ENCODE results near the gene GSN. TPM values are rescaled to one million over a fixed set of nuclear protein-coding genes. Genes with fewer than 3 reads are reported as not detected.

Gene GSN
- total and polyA plus RNA-seq, 4 experiments from 2014 or later = 1.9 to 8.7 (median 6.0) TPM

DNA sequence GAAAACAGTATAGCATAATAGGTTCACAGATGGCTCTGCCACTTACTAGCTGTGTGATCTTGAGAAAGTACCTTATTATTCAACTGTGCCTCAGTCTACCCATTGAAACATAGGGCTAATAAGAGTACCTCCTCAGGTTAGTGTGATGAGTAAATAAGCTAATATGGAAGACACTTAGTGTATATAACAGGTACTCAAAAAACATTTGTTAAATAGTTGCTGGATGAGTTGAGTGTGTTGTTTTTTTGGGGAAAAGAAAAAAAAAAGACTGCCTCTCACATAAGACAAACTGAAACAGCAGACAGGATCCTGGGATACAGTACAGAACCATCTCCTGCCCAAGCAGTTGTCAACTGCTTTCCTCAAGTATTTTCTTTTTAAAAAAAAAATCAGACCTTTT lies 96.9 kb downstream of the GSN start:
- peak overlapping the region; percentile 12 for H3K27ac ChIP-seq (ENCODE audit: low read depth, low read length)

DNA sequence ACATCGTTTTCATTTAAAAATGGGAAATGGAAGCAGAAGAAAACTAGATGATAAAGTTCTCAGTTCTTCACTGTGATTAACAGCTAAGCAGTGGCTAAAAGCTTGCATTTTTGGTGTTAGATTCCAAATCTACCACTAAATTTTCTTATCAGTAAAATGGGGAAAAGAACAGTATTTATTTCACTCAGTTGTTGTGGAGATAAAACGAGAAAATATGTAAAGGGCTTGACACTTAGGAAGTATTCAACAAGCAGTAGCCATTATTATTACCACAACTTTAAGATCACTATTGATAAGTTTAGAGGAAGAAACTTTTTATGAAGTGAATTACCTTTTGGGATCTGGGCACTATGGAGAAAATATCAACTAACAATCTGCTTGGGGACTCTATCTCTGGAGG lies 97.6 kb downstream of the GSN start:
- Mint-ChIP-seq H3K27ac (peak overlapping the region; percentile 4 to 77 (median 38)), H3K4me3 (peak overlapping the region in 6 of 8 donors; percentile 18 to 64 (median 40)), H3K27me3 (no peaks in the 10 kb centered on the region), H3K9me3 (peaks cover 0 to 3% (median 0%) of the 10 kb centered on the region in 8 donors), H3K36me3 (peaks cover 9 to 20% of the 10 kb centered on the region in 2 donors), H3K4me1 (peaks cover 49 to 82% (median 63%) of the 10 kb centered on the region in 4 donors)
- intact Hi-C loops (cut with micrococcal nuclease) = no loop called here
- CTCF ChIA-PET (ENCODE audit: partially characterized antibody) = interaction anchor here (2.9 kb wide), 1 partner anchor 46 kb away, joined by 27 read pairs; no protein-coding TSS in a partner anchor
- DNase-seq = no peak
- no peaks in the 10 kb centered on the region for H3K27me3 ChIP-seq (ENCODE audit: insufficient read depth, low read length)
- H3K4me1 ChIP-seq (ENCODE audit: insufficient read depth, low read length) = peaks cover 83% of the 10 kb centered on the region
- H3K27ac ChIP-seq (ENCODE audit: low read depth, low read length) = peak overlapping the region; percentile 10
- no peaks in the 10 kb centered on the region for H3K9me3 ChIP-seq (ENCODE audit: control insufficient read depth in 1 of 2, low read length in 2 of 2)
- no peak overlapping the region for H3K4me3 ChIP-seq (ENCODE audit: low read length in 2 of 2)
- POLR2A ChIA-PET (ENCODE audit: partially characterized antibody) = interaction anchor here (6.7 kb wide), 1 partner anchor 10 kb away, joined by 131 read pairs; no protein-coding TSS in a partner anchor
- H3K36me3 ChIP-seq (ENCODE audit: insufficient read depth, low read length) = no peaks in the 10 kb centered on the region

More for the DNA sequence above, 96.9 kb downstream of the GSN start:
- Histone ChIP-seq H3K36me3 (ENCODE audit: insufficient read depth, low read length) (no peaks in the 10 kb centered on the region), H3K9me3 (ENCODE audit: control insufficient read depth in 1 of 2, low read length in 2 of 2) (no peaks in the 10 kb centered on the region), H3K4me1 (ENCODE audit: insufficient read depth, low read length) (peaks cover 84% of the 10 kb centered on the region), H3K4me3 (ENCODE audit: low read length in 2 of 2) (no peak overlapping the region), H3K27me3 (ENCODE audit: insufficient read depth, low read length) (no peaks in the 10 kb centered on the region)
- DNase-seq = no peak
- Mint-ChIP-seq H3K4me1 (peaks cover 47 to 81% (median 63%) of the 10 kb centered on the region in 4 donors), H3K36me3 (peaks cover 9 to 17% of the 10 kb centered on the region in 2 donors), H3K9me3 (no peaks in the 10 kb centered on the region), H3K27ac (peak overlapping the region in 4 of 7 donors; percentile 4 to 77 (median 40)), H3K4me3 (peak overlapping the region in 4 of 8 donors; percentile 11 to 58 (median 32)), H3K27me3 (no peaks in the 10 kb centered on the region)
- intact Hi-C loops (cut with micrococcal nuclease) = no loop called here
- ChIA-PET CTCF (ENCODE audit: partially characterized antibody) (interaction anchor here (1.5 to 2.9 kb wide), 2 partner anchors 10 to 45 kb away, joined by 6 to 27 read pairs; no protein-coding TSS in a partner anchor), POLR2A (ENCODE audit: partially characterized antibody) (interaction anchor here (6.7 kb wide), 1 partner anchor 9 kb away, joined by 131 read pairs; no protein-coding TSS in a partner anchor)

DNA sequence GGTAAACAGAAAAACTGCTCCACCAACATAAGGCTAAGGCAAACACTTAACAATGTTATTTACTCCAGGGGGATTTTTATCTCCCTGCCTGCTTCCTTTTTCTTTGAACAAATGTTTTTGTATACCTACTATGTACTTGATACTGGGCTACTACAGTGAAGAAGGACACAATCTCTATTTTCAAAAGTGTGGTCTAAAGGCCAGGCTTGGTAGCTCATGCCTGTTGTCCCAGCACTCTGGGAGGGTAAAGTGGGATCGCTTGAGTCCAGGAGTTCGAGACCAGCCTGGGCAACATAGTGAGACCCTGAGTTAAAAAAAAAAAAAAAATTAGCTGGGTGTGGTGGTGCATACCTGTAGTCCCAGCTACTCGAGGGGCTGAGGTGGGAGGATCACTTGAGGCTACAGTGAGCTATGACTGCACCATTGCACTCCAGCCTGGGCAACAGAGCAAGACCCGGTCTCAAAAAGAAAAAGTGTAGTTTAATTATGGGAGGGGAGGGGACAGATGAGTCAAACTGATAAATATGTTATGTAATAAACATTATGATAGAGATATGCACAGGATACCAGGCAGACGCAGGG lies 98.7 kb downstream of the GSN start:
- Histone ChIP-seq H3K27me3 (ENCODE audit: insufficient read depth, low read length) (no peaks in the 10 kb centered on the region), H3K9me3 (ENCODE audit: control insufficient read depth in 1 of 2, low read length in 2 of 2) (no peaks in the 10 kb centered on the region), H3K4me3 (ENCODE audit: low read length in 2 of 2) (no peak overlapping the region), H3K4me1 (ENCODE audit: insufficient read depth, low read length) (peaks cover 75% of the 10 kb centered on the region), H3K36me3 (ENCODE audit: insufficient read depth, low read length) (no peaks in the 10 kb centered on the region), H3K27ac (ENCODE audit: low read depth, low read length) (peak overlapping the region; percentile 79)
- H3K27ac Mint-ChIP-seq = peak overlapping the region; percentile 59 to 86 (median 78)
- H3K36me3 Mint-ChIP-seq = peaks cover 9 to 20% of the 10 kb centered on the region in 2 donors
- no peaks in the 10 kb centered on the region for H3K27me3 Mint-ChIP-seq
- ChIA-PET CTCF (ENCODE audit: partially characterized antibody) (interaction anchor here (1.8 to 2.2 kb wide), 2 partner anchors 13 to 47 kb away, joined by 6 to 10 read pairs; no protein-coding TSS in a partner anchor), POLR2A (ENCODE audit: partially characterized antibody) (interaction anchor here (1.2 to 6.7 kb wide), 2 partner anchors 11 to 18 kb away, joined by 4 to 131 read pairs; no protein-coding TSS in a partner anchor)
- no peak for DNase-seq
- H3K4me3 Mint-ChIP-seq = peak overlapping the region; percentile 51 to 98 (median 94)
- H3K9me3 Mint-ChIP-seq = peaks cover 0 to 4% (median 0%) of the 10 kb centered on the region in 8 donors
- peaks cover 45 to 82% (median 61%) of the 10 kb centered on the region in 4 donors for H3K4me1 Mint-ChIP-seq
- intact Hi-C loops (cut with micrococcal nuclease) = no loop called here

DNA sequence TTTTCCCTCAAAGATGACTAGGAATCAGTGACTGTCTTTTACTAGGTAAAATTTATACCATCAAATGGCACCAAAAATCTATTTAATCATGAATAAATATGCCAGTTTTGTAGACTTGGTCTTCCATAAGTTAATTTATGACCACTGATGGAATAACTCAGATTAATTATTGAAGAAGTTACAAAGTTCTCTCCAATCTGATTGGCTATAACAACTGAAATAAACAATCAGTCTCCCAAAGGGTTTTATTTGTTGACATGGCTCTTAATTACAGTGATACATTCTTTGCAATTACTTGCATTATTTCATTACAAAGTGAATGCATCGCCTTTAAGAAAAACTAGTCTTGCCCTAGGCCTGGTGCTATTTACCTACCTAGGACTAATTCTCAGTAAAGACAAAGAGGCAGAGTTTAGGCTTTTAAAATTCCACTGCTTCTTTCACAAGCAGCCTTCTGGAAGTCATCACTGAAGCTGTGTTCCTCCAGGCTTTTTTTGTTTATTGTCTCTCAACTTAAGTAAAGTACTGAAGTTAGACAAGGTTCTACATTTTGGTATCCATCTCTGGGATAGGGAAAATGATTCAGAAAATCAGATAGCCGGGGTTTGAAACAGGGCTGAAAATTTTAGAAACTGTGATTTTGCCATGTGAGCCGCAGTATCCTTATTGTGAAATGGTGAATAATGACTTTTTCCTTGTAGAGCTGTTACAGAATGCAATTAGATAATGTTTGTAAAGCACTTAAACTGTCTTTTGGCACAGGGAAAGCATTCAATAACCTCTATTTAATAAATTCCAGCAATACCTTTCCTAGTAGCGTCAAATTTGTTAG lies 99.6 kb downstream of the GSN start:
- CTCF ChIA-PET (ENCODE audit: partially characterized antibody) = interaction anchor here (1.8 to 2.2 kb wide), 2 partner anchors 13 to 47 kb away, joined by 6 to 10 read pairs; no protein-coding TSS in a partner anchor
- H3K9me3 Mint-ChIP-seq = peaks cover 0 to 4% (median 0%) of the 10 kb centered on the region in 8 donors
- DNase-seq = no peak
- Histone ChIP-seq H3K36me3 (ENCODE audit: insufficient read depth, low read length) (no peaks in the 10 kb centered on the region), H3K9me3 (ENCODE audit: control insufficient read depth in 1 of 2, low read length in 2 of 2) (no peaks in the 10 kb centered on the region), H3K27ac (ENCODE audit: low read depth, low read length) (peak overlapping the region; percentile 79), H3K4me1 (ENCODE audit: insufficient read depth, low read length) (peaks cover 69% of the 10 kb centered on the region), H3K27me3 (ENCODE audit: insufficient read depth, low read length) (no peaks in the 10 kb centered on the region), H3K4me3 (ENCODE audit: low read length in 2 of 2) (peak overlapping the region in 1 of 2 donors; percentile 22)
- peaks cover 46 to 84% (median 60%) of the 10 kb centered on the region in 4 donors for H3K4me1 Mint-ChIP-seq
- peak overlapping the region; percentile 71 to 99 (median 91) for H3K27ac Mint-ChIP-seq
- H3K36me3 Mint-ChIP-seq = peaks cover 9 to 20% of the 10 kb centered on the region in 2 donors
- intact Hi-C loops (cut with micrococcal nuclease) = loop anchor here (1.0 kb wide), 1 partner anchor 8 kb away; no protein-coding TSS in a partner anchor
- H3K27me3 Mint-ChIP-seq = no peaks in the 10 kb centered on the region
- peak overlapping the region; percentile 89 to 98 (median 96) for H3K4me3 Mint-ChIP-seq
- POLR2A ChIA-PET (ENCODE audit: partially characterized antibody) = interaction anchor here (1.2 to 6.7 kb wide), 4 partner anchors 12 to 28 kb away, joined by 3 to 131 read pairs (median 9); no protein-coding TSS in a partner anchor

DNA sequence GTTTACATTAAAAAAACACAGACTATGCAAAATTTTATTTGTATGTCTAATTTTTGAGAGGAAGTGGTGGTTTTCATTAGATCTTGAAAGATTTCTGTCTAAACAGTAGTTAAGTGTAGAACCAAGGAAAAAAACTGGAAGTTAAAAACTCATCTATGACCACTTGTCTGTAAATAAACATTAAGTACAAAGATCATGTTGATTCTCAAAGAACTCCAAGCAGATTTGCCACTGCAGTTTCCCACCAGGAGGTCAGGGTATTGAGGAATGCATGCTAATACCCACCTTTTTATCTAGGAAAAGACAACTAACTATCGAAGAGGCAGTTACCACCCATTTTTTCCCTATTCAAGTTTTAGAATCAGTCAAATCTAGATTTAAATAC lies 100.2 kb downstream of the GSN start:
- peak overlapping the region; percentile 71 to 99 (median 91) for H3K27ac Mint-ChIP-seq
- no peak for DNase-seq
- ChIA-PET POLR2A (ENCODE audit: partially characterized antibody) (interaction anchor here (0.7 to 6.7 kb wide), 6 partner anchors 12 to 552 kb away, joined by 3 to 131 read pairs (median 4); no protein-coding TSS in a partner anchor), CTCF (ENCODE audit: partially characterized antibody) (interaction anchor here (0.7 to 2.2 kb wide), 3 partner anchors 14 to 48 kb away, joined by 3 to 10 read pairs (median 6); no protein-coding TSS in a partner anchor)
- H3K4me3 ChIP-seq (ENCODE audit: low read length in 2 of 2) = peak overlapping the region; percentile 72 to 80
- H3K27ac ChIP-seq (ENCODE audit: low read depth, low read length) = peak overlapping the region; percentile 79
- intact Hi-C loops (cut with micrococcal nuclease) = loop anchor here (1.0 kb wide), 1 partner anchor 9 kb away; no protein-coding TSS in a partner anchor
- H3K36me3 ChIP-seq (ENCODE audit: insufficient read depth, low read length) = no peaks in the 10 kb centered on the region
- no peaks in the 10 kb centered on the region for H3K27me3 ChIP-seq (ENCODE audit: insufficient read depth, low read length)
- peak overlapping the region; percentile 89 to 98 (median 96) for H3K4me3 Mint-ChIP-seq
- peaks cover 46 to 84% (median 59%) of the 10 kb centered on the region in 4 donors for H3K4me1 Mint-ChIP-seq
- H3K36me3 Mint-ChIP-seq = peaks cover 9 to 20% of the 10 kb centered on the region in 2 donors
- H3K9me3 ChIP-seq (ENCODE audit: control insufficient read depth in 1 of 2, low read length in 2 of 2) = no peaks in the 10 kb centered on the region
- peaks cover 66% of the 10 kb centered on the region for H3K4me1 ChIP-seq (ENCODE audit: insufficient read depth, low read length)
- H3K27me3 Mint-ChIP-seq = no peaks in the 10 kb centered on the region
- H3K9me3 Mint-ChIP-seq = peaks cover 0 to 4% (median 0%) of the 10 kb centered on the region in 8 donors

DNA sequence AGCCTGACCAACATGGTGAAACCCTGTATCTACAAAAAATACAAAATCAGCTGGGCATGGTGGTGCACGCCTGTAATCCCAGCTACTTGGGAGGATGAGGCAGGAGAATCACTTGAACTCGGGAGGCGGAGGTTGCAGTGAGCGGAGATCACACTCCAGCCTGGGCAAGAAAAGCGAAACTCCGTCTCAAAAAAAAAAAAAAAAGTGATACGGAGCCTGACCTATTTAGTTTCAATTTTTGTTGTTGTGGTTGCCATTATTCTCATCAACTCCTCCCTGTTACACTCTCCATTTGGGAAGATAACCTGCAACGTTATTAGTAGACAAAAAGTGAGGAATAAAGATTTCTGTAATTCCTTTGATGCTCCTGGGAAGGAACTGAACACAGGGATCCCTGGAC lies 100.8 kb downstream of the GSN start:
- H3K27ac Mint-ChIP-seq = peak overlapping the region; percentile 78 to 99 (median 96)
- H3K4me1 Mint-ChIP-seq = peaks cover 44 to 84% (median 59%) of the 10 kb centered on the region in 4 donors
- H3K36me3 Mint-ChIP-seq = peaks cover 8 to 20% of the 10 kb centered on the region in 2 donors
- POLR2A ChIA-PET (ENCODE audit: partially characterized antibody) = interaction anchor here (0.5 to 6.7 kb wide), 10 partner anchors 13 to 551 kb away, joined by 3 to 131 read pairs (median 4); no protein-coding TSS in a partner anchor
- Histone ChIP-seq H3K4me3 (ENCODE audit: low read length in 2 of 2) (peak overlapping the region; percentile 72 to 80), H3K36me3 (ENCODE audit: insufficient read depth, low read length) (no peaks in the 10 kb centered on the region), H3K4me1 (ENCODE audit: insufficient read depth, low read length) (peaks cover 60% of the 10 kb centered on the region), H3K27ac (ENCODE audit: low read depth, low read length) (peak overlapping the region; percentile 79), H3K27me3 (ENCODE audit: insufficient read depth, low read length) (no peaks in the 10 kb centered on the region), H3K9me3 (ENCODE audit: control insufficient read depth in 1 of 2, low read length in 2 of 2) (no peaks in the 10 kb centered on the region)
- peaks cover 0 to 4% (median 0%) of the 10 kb centered on the region in 8 donors for H3K9me3 Mint-ChIP-seq
- CTCF ChIA-PET (ENCODE audit: partially characterized antibody) = interaction anchor here (0.7 to 1.4 kb wide), 5 partner anchors 9 to 49 kb away, joined by 3 to 18 read pairs (median 4); no protein-coding TSS in a partner anchor
- intact Hi-C loops (cut with micrococcal nuclease) = loop anchor here (1.0 kb wide), 1 partner anchor 9 kb away; no protein-coding TSS in a partner anchor
- H3K4me3 Mint-ChIP-seq = peak overlapping the region; percentile 89 to 98 (median 96)
- DNase-seq = peak in 4 of 5 donors; percentile 45 to 51 (median 48)
- H3K27me3 Mint-ChIP-seq = no peaks in the 10 kb centered on the region
